GM23248 (cell line): ENCODE results near the gene DOK7. TPM values are rescaled to one million over a fixed set of nuclear protein-coding genes. Genes with fewer than 3 reads are reported as not detected.

Source experiments
- DNase-seq: peaks from one replicate; pipeline ENCODE4 v3.0.0-alpha.2; 2015
- H2AFZ ChIP-seq: fragments of 200-600 bp; sonication (generic); 2 replicates; pipeline ENCODE4 v1.6.1; 2016; ENCODE audit warnings: antibody characterized with exemption
- H3F3A ChIP-seq: fragments of 200-600 bp; sonication (generic); 2 replicates; pipeline ENCODE4 v1.6.1; 2016; ENCODE audit warnings: mild to moderate bottlenecking, antibody characterized with exemption, mixed run types; ENCODE audit not compliant: insufficient read depth
- H3K27ac ChIP-seq: fragments of 200-600 bp; sonication (generic); 2 replicates; pipeline ENCODE4 v1.5.1; 2016; ENCODE audit warnings: mild to moderate bottlenecking
- H3K27me3 ChIP-seq: fragments of 200-600 bp; sonication (generic); replicated peaks from 2 replicates; pipeline ENCODE4 v1.6.1; 2016; ENCODE audit warnings: mild to moderate bottlenecking; ENCODE audit not compliant: insufficient read depth
- H3K36me3 ChIP-seq: fragments of 200-600 bp; sonication (generic); 2 replicates; pipeline ENCODE4 v1.6.1; 2016; ENCODE audit warnings: low read depth, mild to moderate bottlenecking
- H3K4me1 ChIP-seq: fragments of 200-600 bp; sonication (generic); 2 replicates; pipeline ENCODE4 v1.6.1; 2016; ENCODE audit warnings: mild to moderate bottlenecking; ENCODE audit not compliant: insufficient read depth
- H3K4me2 ChIP-seq: fragments of 200-600 bp; sonication (generic); one replicate; pipeline ENCODE4 v1.6.1; 2016; ENCODE audit warnings: mild to moderate bottlenecking; ENCODE audit not compliant: unreplicated experiment
- H3K4me3 ChIP-seq: fragments of 200-600 bp; sonication (generic); 2 replicates; pipeline ENCODE4 v1.5.1; 2016; ENCODE audit warnings: mild to moderate bottlenecking
- H3K79me2 ChIP-seq: fragments of 200-600 bp; sonication (generic); 2 replicates; pipeline ENCODE4 v1.6.1; 2016; ENCODE audit warnings: mild to moderate bottlenecking; ENCODE audit not compliant: insufficient read depth
- H3K9ac ChIP-seq: fragments of 200-600 bp; sonication (generic); 2 replicates; pipeline ENCODE4 v1.6.1; 2016; ENCODE audit warnings: mild to moderate bottlenecking
- H3K9me2 ChIP-seq: fragments of 200-600 bp; sonication (generic); 2 replicates; pipeline ENCODE4 v1.6.1; 2016; ENCODE audit warnings: mixed run types, mild to moderate bottlenecking, moderate library complexity; ENCODE audit not compliant: insufficient read depth
- H3K9me3 ChIP-seq: fragments of 200-600 bp; sonication (generic); one replicate; pipeline ENCODE4 v1.6.1; 2017; ENCODE audit warnings: low read depth
- H4K20me1 ChIP-seq: fragments of 200-600 bp; sonication (generic); 2 replicates; pipeline ENCODE4 v1.6.0; 2016; ENCODE audit not compliant: insufficient read depth
- EZH2 ChIP-seq: fragments of 200-600 bp; sonication (generic); IDR thresholded peaks from 2 replicates; pipeline ENCODE4 v1.6.1; 2018; ENCODE audit warnings: antibody characterized with exemption, mild to moderate bottlenecking; ENCODE audit not compliant: insufficient read depth, poor library complexity, severe bottlenecking
- EZH2phosphoT487 ChIP-seq: fragments of 200-600 bp; sonication (generic); IDR thresholded peaks from 2 replicates; pipeline ENCODE4 v1.6.1; 2018; ENCODE audit warnings: antibody characterized with exemption, moderate library complexity, mild to moderate bottlenecking, low read depth; ENCODE audit not compliant: insufficient read depth
- WGBS, 2 experiments: methylation state at CpG; one replicate each; pipeline ENCODE4 v1.1.6; 2015 to 2017; ENCODE audit warnings: low lambda C conversion rate in 2 of 2, low coverage in 1 of 2; ENCODE audit errors: missing lambda C conversion rate in 2 of 2; 5-methylcytosine and 5-hydroxymethylcytosine counted together
- in situ Hi-C: fragments of 300-500 bp; cut with MboI; formaldehyde crosslinking; loops from 2 replicates; pipeline ENCODE4 v1.15.0; 2020
- polyA plus RNA-seq: library from polyadenylated mRNA; unstranded; fragments of >200 nt; fragmentation: Nextera tagmentation; extraction: Ambion mirVana; gene quantifications from 2 replicates; pipeline ENCODE4 v1.2.1, GENCODE V29; 2016
- total RNA-seq: library from RNA; depleted of rRNA; stranded (reverse); fragments of >200 nt; shearing (Covaris generic); gene quantifications from 2 replicates; pipeline ENCODE4 v1.2.3, GENCODE V29; 2014

The DOK7 gene
- total and polyA plus RNA-seq, 2 experiments from 2014 or later: not detected

- Histone ChIP-seq H2AFZ (no peak overlapping the region), H3K36me3 (no peaks in the 10 kb centered on the region), H3F3A (no peaks in the 10 kb centered on the region), H3K9me3 (no peaks in the 10 kb centered on the region), H3K9ac (no peak overlapping the region), H4K20me1 (no peaks in the 10 kb centered on the region), H3K4me2 (no peak overlapping the region), H3K27me3 (no peaks in the 10 kb centered on the region), H3K79me2 (no peaks in the 10 kb centered on the region), H3K27ac (no peak overlapping the region), H3K4me1 (no peaks in the 10 kb centered on the region), H3K4me3 (no peak overlapping the region), H3K9me2 (no peaks in the 10 kb centered on the region)
- in situ Hi-C loops: no loop called here
- 94 to 99% methylated on average over 24 of the region's 24 CpGs for WGBS, 2 experiments
- DNase-seq: no peak
- TF ChIP-seq EZH2phosphoT487: no peak
- no peak for TF ChIP-seq EZH2
Observed at GRCh38 chr4:3426465-3427133, 36.5 kb upstream of the DOK7 start.

- Histone ChIP-seq H3F3A (no peaks in the 10 kb centered on the region), H3K27me3 (no peaks in the 10 kb centered on the region), H3K4me3 (no peak overlapping the region), H3K36me3 (no peaks in the 10 kb centered on the region), H3K9me2 (no peaks in the 10 kb centered on the region), H3K9ac (no peak overlapping the region), H4K20me1 (no peaks in the 10 kb centered on the region), H3K79me2 (no peaks in the 10 kb centered on the region), H3K9me3 (no peaks in the 10 kb centered on the region), H3K4me1 (no peaks in the 10 kb centered on the region), H2AFZ (no peak overlapping the region), H3K27ac (no peak overlapping the region), H3K4me2 (no peak overlapping the region)
- 91 to 94% methylated on average over 9 of the region's 9 CpGs for WGBS, 2 experiments
- in situ Hi-C loops: no loop called here
- no peak for DNase-seq
- TF ChIP-seq EZH2 (no peak), EZH2phosphoT487 (no peak)
Observed at GRCh38 chr4:3427134-3427476, 36.0 kb upstream of the DOK7 start.

- no peak for TF ChIP-seq EZH2phosphoT487
- TF ChIP-seq EZH2: no peak
- Histone ChIP-seq H3K9me3 (no peaks in the 10 kb centered on the region), H3K27me3 (no peaks in the 10 kb centered on the region), H3K79me2 (no peaks in the 10 kb centered on the region), H3F3A (no peaks in the 10 kb centered on the region), H3K36me3 (no peaks in the 10 kb centered on the region), H3K4me3 (no peak overlapping the region), H3K9ac (no peak overlapping the region), H3K27ac (no peak overlapping the region), H3K4me2 (no peak overlapping the region), H4K20me1 (no peaks in the 10 kb centered on the region), H3K4me1 (no peaks in the 10 kb centered on the region), H3K9me2 (no peaks in the 10 kb centered on the region), H2AFZ (no peak overlapping the region)
- in situ Hi-C loops: no loop called here
- no peak for DNase-seq
- WGBS, 2 experiments: 97 to 98% methylated on average over 16 to 17 of the region's 17 CpGs
Observed at GRCh38 chr4:3427706-3428446, 35.2 kb upstream of the DOK7 start.

GRCh38 chr4:3429651-3430050, 33.5 kb upstream of the DOK7 start:
- no peak overlapping the region for H3K4me2 ChIP-seq
- WGBS, 2 experiments: 87 to 92% methylated on average over 9 to 10 of the region's 12 CpGs
- no peaks in the 10 kb centered on the region for H3K9me2 ChIP-seq
- H2AFZ ChIP-seq: no peak overlapping the region
- H4K20me1 ChIP-seq: no peaks in the 10 kb centered on the region
- H3K27me3 ChIP-seq: no peaks in the 10 kb centered on the region
- H3K79me2 ChIP-seq: no peaks in the 10 kb centered on the region
- in situ Hi-C loops: no loop called here
- no peak overlapping the region for H3K27ac ChIP-seq
- TF ChIP-seq EZH2phosphoT487 (no peak), EZH2 (no peak)
- no peak overlapping the region for H3K4me3 ChIP-seq
- H3K4me1 ChIP-seq: no peaks in the 10 kb centered on the region
- H3K36me3 ChIP-seq: no peaks in the 10 kb centered on the region
- DNase-seq: no peak
- H3K9me3 ChIP-seq: no peaks in the 10 kb centered on the region
- no peaks in the 10 kb centered on the region for H3F3A ChIP-seq
- no peak overlapping the region for H3K9ac ChIP-seq
